ENCODE results near the gene DDC. TPM values are rescaled to one million over a fixed set of nuclear protein-coding genes. Genes with fewer than 3 reads are reported as not detected.
"Not testable (repeated sequence)": the region's sequence is repeated elsewhere in the genome, so short reads cannot be mapped to it uniquely, and the experiment has no call there.

The DDC gene
- total and polyA plus RNA-seq, 4 donors = 27.2 to 74.9 (median 58.6) TPM

DNA sequence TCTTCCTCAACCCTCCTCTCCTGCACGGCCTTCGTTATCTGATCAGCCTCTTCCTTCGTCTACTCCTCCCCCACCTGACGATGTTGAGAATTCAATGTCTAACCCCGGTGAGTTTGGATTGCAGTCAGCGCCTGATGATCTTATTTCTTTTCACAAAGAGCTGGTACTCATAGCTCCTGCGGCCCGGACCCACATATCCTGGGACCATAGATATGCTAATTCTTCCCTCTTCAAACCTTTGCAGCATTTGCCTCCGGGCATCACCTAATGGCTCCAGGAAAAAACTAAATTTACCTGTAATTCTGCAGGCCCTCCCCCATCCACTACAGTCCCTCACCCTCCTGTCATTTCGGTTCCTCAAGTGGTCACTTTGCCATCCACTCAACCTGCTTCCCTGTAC is 12.4 kb upstream of the DDC start:
- no peak overlapping the region for H3K27ac ChIP-seq (ENCODE audit: low read depth in 1 of 2, low read length in 2 of 2)
- no peaks in the 10 kb centered on the region for H3K36me3 ChIP-seq (ENCODE audit: control insufficient read depth in 4 of 4, insufficient read depth in 3 of 4, low read depth in 1 of 4, low read length in 3 of 4)
- H3K27me3 ChIP-seq (ENCODE audit: control insufficient read depth in 4 of 4, insufficient read depth in 4 of 4, low read length in 3 of 4) = no peaks in the 10 kb centered on the region
- H3K9me3 ChIP-seq (ENCODE audit: control insufficient read depth in 4 of 4, low read length in 3 of 4) = no peaks in the 10 kb centered on the region
- no peak for DNase-seq (ENCODE audit: low spot score)
- TF ChIP-seq FOXA1 (IDR thresholded peaks at IDR 0.05) (no peak), EGR1 (IDR thresholded peaks at IDR 0.05; ENCODE audit: low read depth in 2 of 2) (no peak), RXRA (IDR thresholded peaks at IDR 0.05) (no peak), GABPA (IDR thresholded peaks at IDR 0.05 in 1 of 2, conservative IDR thresholded peaks at IDR 0.05 in 1 of 2) (no peak), JUND (IDR thresholded peaks at IDR 0.05) (no peak), REST (IDR thresholded peaks at IDR 0.05) (no peak)
- TF ChIP-seq, protein P1, sequence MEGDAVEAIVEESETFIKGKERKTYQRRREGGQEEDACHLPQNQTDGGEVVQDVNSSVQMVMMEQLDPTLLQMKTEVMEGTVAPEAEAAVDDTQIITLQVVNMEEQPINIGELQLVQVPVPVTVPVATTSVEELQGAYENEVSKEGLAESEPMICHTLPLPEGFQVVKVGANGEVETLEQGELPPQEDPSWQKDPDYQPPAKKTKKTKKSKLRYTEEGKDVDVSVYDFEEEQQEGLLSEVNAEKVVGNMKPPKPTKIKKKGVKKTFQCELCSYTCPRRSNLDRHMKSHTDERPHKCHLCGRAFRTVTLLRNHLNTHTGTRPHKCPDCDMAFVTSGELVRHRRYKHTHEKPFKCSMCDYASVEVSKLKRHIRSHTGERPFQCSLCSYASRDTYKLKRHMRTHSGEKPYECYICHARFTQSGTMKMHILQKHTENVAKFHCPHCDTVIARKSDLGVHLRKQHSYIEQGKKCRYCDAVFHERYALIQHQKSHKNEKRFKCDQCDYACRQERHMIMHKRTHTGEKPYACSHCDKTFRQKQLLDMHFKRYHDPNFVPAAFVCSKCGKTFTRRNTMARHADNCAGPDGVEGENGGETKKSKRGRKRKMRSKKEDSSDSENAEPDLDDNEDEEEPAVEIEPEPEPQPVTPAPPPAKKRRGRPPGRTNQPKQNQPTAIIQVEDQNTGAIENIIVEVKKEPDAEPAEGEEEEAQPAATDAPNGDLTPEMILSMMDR (IDR thresholded peaks at IDR 0.05; ENCODE audit: low read depth, low read length, missing input control) = no peak
- no peak overlapping the region for H3K4me3 ChIP-seq (ENCODE audit: low read depth in 1 of 3, low read length in 3 of 3)
- no peak overlapping the region for H3K9ac ChIP-seq (ENCODE audit: low read depth in 1 of 2, low read length in 2 of 2)
- 93% methylated on average over 10 of the region's 10 CpGs for WGBS
- H3K4me1 ChIP-seq (ENCODE audit: control insufficient read depth in 4 of 4, insufficient read depth in 4 of 4, low read length in 3 of 4) = peaks cover 0 to 7% (median 3%) of the 10 kb centered on the region in 4 donors

- not testable (repeated sequence) for H3K9ac ChIP-seq (ENCODE audit: low read depth in 1 of 2, low read length in 2 of 2)
Measured at GRCh38 chr7:50576388-50576787, 11.2 kb upstream of the DDC start.

GRCh38 chr7:50567715-50568261 is 2.6 kb upstream of the DDC start:
- no peak overlapping the region for H3K4me3 ChIP-seq (ENCODE audit: low read depth in 1 of 3, low read length in 3 of 3)
- no peaks in the 10 kb centered on the region for H3K36me3 ChIP-seq (ENCODE audit: control insufficient read depth in 4 of 4, insufficient read depth in 3 of 4, low read depth in 1 of 4, low read length in 3 of 4)
- no peak overlapping the region for H3K27ac ChIP-seq (ENCODE audit: low read depth in 1 of 2, low read length in 2 of 2)
- no peak for TF ChIP-seq YY1 (IDR thresholded peaks at IDR 0.05)
- TF ChIP-seq, protein P2, sequence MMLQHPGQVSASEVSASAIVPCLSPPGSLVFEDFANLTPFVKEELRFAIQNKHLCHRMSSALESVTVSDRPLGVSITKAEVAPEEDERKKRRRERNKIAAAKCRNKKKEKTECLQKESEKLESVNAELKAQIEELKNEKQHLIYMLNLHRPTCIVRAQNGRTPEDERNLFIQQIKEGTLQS (IDR thresholded peaks at IDR 0.05) = no peak
- peak; percentile 9 for TF ChIP-seq SP1 (IDR thresholded peaks at IDR 0.05)
- peak; percentile 25 to 68 for TF ChIP-seq RXRA (IDR thresholded peaks at IDR 0.05)
- TF ChIP-seq HNF4A (conservative IDR thresholded peaks at IDR 0.05) = peak; percentile 6 to 40
- no peak for TF ChIP-seq FOXA2 (IDR thresholded peaks at IDR 0.05)
- TF ChIP-seq ZBTB33 (IDR thresholded peaks at IDR 0.05) = no peak
- TF ChIP-seq, protein P3, sequence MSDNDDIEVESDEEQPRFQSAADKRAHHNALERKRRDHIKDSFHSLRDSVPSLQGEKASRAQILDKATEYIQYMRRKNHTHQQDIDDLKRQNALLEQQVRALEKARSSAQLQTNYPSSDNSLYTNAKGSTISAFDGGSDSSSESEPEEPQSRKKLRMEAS (IDR thresholded peaks at IDR 0.05) = no peak
- TF ChIP-seq, protein P1 (IDR thresholded peaks at IDR 0.05; ENCODE audit: low read depth, low read length, missing input control) = no peak
- no peak for TF ChIP-seq EGR1 (IDR thresholded peaks at IDR 0.05; ENCODE audit: low read depth in 2 of 2)
- DNase-seq (ENCODE audit: low spot score) = no peak
- no peaks in the 10 kb centered on the region for H3K27me3 ChIP-seq (ENCODE audit: control insufficient read depth in 4 of 4, insufficient read depth in 4 of 4, low read length in 3 of 4)
- H3K9me3 ChIP-seq (ENCODE audit: control insufficient read depth in 4 of 4, low read length in 3 of 4) = no peaks in the 10 kb centered on the region
- WGBS = 72% methylated on average over 6 of the region's 6 CpGs
- H3K4me1 ChIP-seq (ENCODE audit: control insufficient read depth in 4 of 4, insufficient read depth in 4 of 4, low read length in 3 of 4) = peaks cover 7 to 29% (median 21%) of the 10 kb centered on the region in 4 donors
- H3K9ac ChIP-seq (ENCODE audit: low read depth in 1 of 2, low read length in 2 of 2) = no peak overlapping the region

More at GRCh38 chr7:50576388-50576787, 11.2 kb upstream of the DDC start:
- H3K27me3 ChIP-seq (ENCODE audit: control insufficient read depth in 4 of 4, insufficient read depth in 4 of 4, low read length in 3 of 4); H3K4me3 ChIP-seq (ENCODE audit: low read depth in 1 of 3, low read length in 3 of 3); DNase-seq (ENCODE audit: low spot score); H3K9me3 ChIP-seq (ENCODE audit: control insufficient read depth in 4 of 4, low read length in 3 of 4); H3K36me3 ChIP-seq (ENCODE audit: control insufficient read depth in 4 of 4, insufficient read depth in 3 of 4, low read depth in 1 of 4, low read length in 3 of 4); H3K27ac ChIP-seq (ENCODE audit: low read depth in 1 of 2, low read length in 2 of 2); H3K4me1 ChIP-seq (ENCODE audit: control insufficient read depth in 4 of 4, insufficient read depth in 4 of 4, low read length in 3 of 4): not testable (repeated sequence)
- 74% methylated on average over 6 of the region's 6 CpGs for WGBS
